ENCODE results near the gene IFNG-AS1. TPM values are rescaled to one million over a fixed set of nuclear protein-coding genes. Genes with fewer than 3 reads are reported as not detected.

IFNG-AS1 gene
- total and polyA plus RNA-seq, 2 experiments from 2014 or later = not detected

DNA sequence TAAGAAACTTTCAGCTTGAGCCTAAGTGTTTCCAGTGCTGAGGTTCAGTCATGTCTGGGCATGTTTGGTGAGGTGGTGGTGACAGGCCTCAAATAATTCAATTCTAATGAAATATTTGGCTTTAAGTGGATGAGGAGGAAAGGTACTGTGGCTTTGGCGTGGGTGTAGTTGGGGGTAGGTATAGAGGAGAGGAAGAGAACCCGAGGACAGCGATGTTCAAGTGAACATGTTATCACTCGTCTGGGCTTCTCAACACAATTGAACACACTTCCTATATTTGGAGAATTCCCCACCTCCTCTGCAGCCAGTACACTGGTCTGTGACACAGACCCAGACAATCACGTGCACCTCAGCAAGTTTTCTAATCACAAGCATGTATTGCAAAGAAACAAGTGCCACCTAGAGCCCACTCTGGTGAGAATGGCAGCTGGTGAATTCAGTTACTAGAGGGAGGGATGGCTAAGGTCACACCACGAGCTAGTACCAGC lies 53.0 kb downstream of the IFNG-AS1 start:
- Histone ChIP-seq H3K9me3 (ENCODE audit: low read depth) (no peaks in the 10 kb centered on the region), H3K9me2 (ENCODE audit: insufficient read depth) (no peaks in the 10 kb centered on the region), H3K27me3 (replicated peaks; ENCODE audit: insufficient read depth) (no peaks in the 10 kb centered on the region), H4K20me1 (ENCODE audit: insufficient read depth) (no peaks in the 10 kb centered on the region), H3K9ac (no peak overlapping the region), H3K4me1 (ENCODE audit: insufficient read depth) (no peaks in the 10 kb centered on the region), H3K4me3 (no peak overlapping the region), H3K27ac (no peak overlapping the region), H2AFZ (peak overlapping the region; percentile 39; the same call in 1 of the 2 replicates), H3K4me2 (ENCODE audit: unreplicated experiment) (no peak overlapping the region), H3K79me2 (ENCODE audit: insufficient read depth) (no peaks in the 10 kb centered on the region), H3K36me3 (ENCODE audit: low read depth) (no peaks in the 10 kb centered on the region), H3F3A (ENCODE audit: insufficient read depth) (no peaks in the 10 kb centered on the region)
- TF ChIP-seq EZH2phosphoT487 (IDR thresholded peaks at IDR 0.05; ENCODE audit: insufficient read depth, low read depth) (no peak), EZH2 (IDR thresholded peaks at IDR 0.05; ENCODE audit: insufficient read depth, poor library complexity, severe bottlenecking) (no peak)
- in situ Hi-C loops (cut with MboI) = no loop called here
- whole genome bisulfite sequencing, 2 experiments (ENCODE audit: low coverage in 1 of 2, low lambda C conversion rate in 2 of 2, missing lambda C conversion rate in 2 of 2) = 60 to 63% methylated on average over 6 of the region's 6 CpGs
- DNase-seq = peak; percentile 3

DNA sequence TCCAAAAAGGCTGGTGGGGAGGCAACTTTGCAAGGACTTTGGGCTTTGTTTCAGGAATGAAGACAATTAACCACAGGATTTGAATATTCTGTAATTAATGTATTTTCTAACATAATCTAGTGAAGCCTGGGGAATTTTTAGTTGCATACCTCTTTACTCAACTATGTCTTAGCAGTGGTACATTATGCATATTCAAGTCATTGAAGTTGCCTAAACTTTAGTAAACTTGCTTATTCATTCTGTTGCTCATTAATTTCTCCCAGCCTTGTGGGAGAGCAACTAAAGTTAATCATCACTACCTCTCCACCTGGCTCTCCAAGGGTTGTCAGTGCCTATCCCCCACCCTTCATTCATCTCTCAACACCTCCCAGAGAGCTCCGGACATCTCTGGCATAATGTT lies 54.2 kb downstream of the IFNG-AS1 start:
- DNase-seq = no peak
- H3K9ac ChIP-seq = no peak overlapping the region
- H3K4me3 ChIP-seq = no peak overlapping the region
- H3K79me2 ChIP-seq (ENCODE audit: insufficient read depth) = no peaks in the 10 kb centered on the region
- no peaks in the 10 kb centered on the region for H3K27me3 ChIP-seq (replicated peaks; ENCODE audit: insufficient read depth)
- TF ChIP-seq EZH2phosphoT487 (IDR thresholded peaks at IDR 0.05; ENCODE audit: insufficient read depth, low read depth) = no peak
- TF ChIP-seq EZH2 (IDR thresholded peaks at IDR 0.05; ENCODE audit: insufficient read depth, poor library complexity, severe bottlenecking) = no peak
- no peaks in the 10 kb centered on the region for H3K36me3 ChIP-seq (ENCODE audit: low read depth)
- H3K4me1 ChIP-seq (ENCODE audit: insufficient read depth) = no peaks in the 10 kb centered on the region
- WGBS, 2 experiments (ENCODE audit: low coverage in 1 of 2, low lambda C conversion rate in 2 of 2, missing lambda C conversion rate in 2 of 2) = 76 to 86% methylated on average over 1 of the region's 1 CpG
- H4K20me1 ChIP-seq (ENCODE audit: insufficient read depth) = no peaks in the 10 kb centered on the region
- in situ Hi-C loops (cut with MboI) = no loop called here
- no peaks in the 10 kb centered on the region for H3K9me2 ChIP-seq (ENCODE audit: insufficient read depth)
- H3K27ac ChIP-seq = no peak overlapping the region
- no peak overlapping the region for H3K4me2 ChIP-seq (ENCODE audit: unreplicated experiment)
- no peak overlapping the region for H2AFZ ChIP-seq
- no peaks in the 10 kb centered on the region for H3F3A ChIP-seq (ENCODE audit: insufficient read depth)
- H3K9me3 ChIP-seq (ENCODE audit: low read depth) = no peaks in the 10 kb centered on the region

DNA sequence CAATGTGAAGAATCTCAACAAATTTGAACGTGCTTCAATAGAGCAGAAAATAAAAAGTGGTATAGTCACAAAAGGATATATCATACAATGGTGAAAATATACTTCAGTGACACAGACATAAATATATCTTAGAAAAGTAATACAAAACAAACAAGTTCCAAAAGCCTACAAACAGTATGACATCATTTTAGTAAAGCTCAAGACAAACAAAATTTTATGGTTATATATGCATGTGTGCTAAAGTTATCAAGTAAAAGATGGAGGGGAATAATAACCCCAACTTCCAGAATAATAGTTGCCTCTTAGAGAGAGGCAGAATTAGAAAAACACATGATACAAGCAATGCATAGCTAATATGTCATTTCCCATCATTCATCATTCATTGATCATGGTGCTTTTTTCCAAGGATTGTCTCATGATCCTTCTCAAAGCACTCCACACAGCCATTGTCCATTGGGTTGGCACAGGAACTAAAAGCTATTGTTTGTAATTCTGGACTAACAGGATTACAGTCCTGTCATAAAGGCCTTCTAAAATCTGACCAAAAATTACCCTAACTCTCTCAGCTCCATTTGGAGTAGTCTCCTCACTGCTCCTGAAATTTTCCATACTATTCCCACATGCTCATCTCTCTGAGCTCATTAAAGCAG lies 59.5 kb downstream of the IFNG-AS1 start:
- no peak overlapping the region for H3K27ac ChIP-seq
- H2AFZ ChIP-seq = no peak overlapping the region
- peaks cover 14% of the 10 kb centered on the region; the same call in 1 of the 2 replicates for H3K27me3 ChIP-seq (replicated peaks; ENCODE audit: insufficient read depth)
- WGBS, 2 experiments (ENCODE audit: low coverage in 1 of 2, low lambda C conversion rate in 2 of 2, missing lambda C conversion rate in 2 of 2) = 19 to 24% methylated on average over 1 of the region's 1 CpG
- no peaks in the 10 kb centered on the region for H3K9me2 ChIP-seq (ENCODE audit: insufficient read depth)
- DNase-seq = no peak
- H3F3A ChIP-seq (ENCODE audit: insufficient read depth) = no peaks in the 10 kb centered on the region
- no peak overlapping the region for H3K4me3 ChIP-seq
- TF ChIP-seq EZH2 (IDR thresholded peaks at IDR 0.05; ENCODE audit: insufficient read depth, poor library complexity, severe bottlenecking) (no peak), EZH2phosphoT487 (IDR thresholded peaks at IDR 0.05; ENCODE audit: insufficient read depth, low read depth) (no peak)
- no peak overlapping the region for H3K9ac ChIP-seq
- no peaks in the 10 kb centered on the region for H3K36me3 ChIP-seq (ENCODE audit: low read depth)
- H3K4me2 ChIP-seq (ENCODE audit: unreplicated experiment) = no peak overlapping the region
- no peaks in the 10 kb centered on the region for H3K79me2 ChIP-seq (ENCODE audit: insufficient read depth)
- no peaks in the 10 kb centered on the region for H3K4me1 ChIP-seq (ENCODE audit: insufficient read depth)
- no peaks in the 10 kb centered on the region for H3K9me3 ChIP-seq (ENCODE audit: low read depth)
- in situ Hi-C loops (cut with MboI) = no loop called here
- no peaks in the 10 kb centered on the region for H4K20me1 ChIP-seq (ENCODE audit: insufficient read depth)

DNA sequence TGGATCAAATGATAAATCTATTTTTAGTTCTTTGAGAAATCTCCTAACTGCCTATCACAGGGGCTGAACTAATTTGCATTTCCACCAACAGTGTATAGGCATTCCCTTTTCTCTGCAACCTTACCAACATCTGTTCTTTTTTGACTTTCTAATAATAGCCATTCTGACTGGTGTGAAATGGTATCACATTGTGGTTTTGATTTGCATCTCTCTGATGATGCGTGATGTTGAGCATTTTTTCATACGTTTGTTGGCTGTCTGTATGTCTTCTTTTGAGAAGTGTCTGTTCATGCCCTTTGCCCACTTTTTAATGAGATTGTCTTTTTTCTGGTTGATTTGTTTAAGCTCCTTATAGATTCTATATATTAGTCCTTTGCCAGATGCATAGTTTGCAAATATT lies 67.1 kb downstream of the IFNG-AS1 start:
- Histone ChIP-seq H3K36me3 (ENCODE audit: low read depth) (no peaks in the 10 kb centered on the region), H3F3A (ENCODE audit: insufficient read depth) (no peaks in the 10 kb centered on the region), H3K27ac (no peak overlapping the region), H3K9ac (no peak overlapping the region), H3K4me3 (no peak overlapping the region), H3K4me2 (ENCODE audit: unreplicated experiment) (no peak overlapping the region), H3K4me1 (ENCODE audit: insufficient read depth) (no peaks in the 10 kb centered on the region), H2AFZ (no peak overlapping the region), H3K79me2 (ENCODE audit: insufficient read depth) (no peaks in the 10 kb centered on the region), H3K27me3 (replicated peaks; ENCODE audit: insufficient read depth) (peaks cover 14% of the 10 kb centered on the region; the same call in 1 of the 2 replicates), H3K9me3 (ENCODE audit: low read depth) (no peaks in the 10 kb centered on the region), H3K9me2 (ENCODE audit: insufficient read depth) (no peaks in the 10 kb centered on the region), H4K20me1 (ENCODE audit: insufficient read depth) (no peaks in the 10 kb centered on the region)
- 0 to 3% methylated on average over 2 of the region's 2 CpGs for WGBS, 2 experiments (ENCODE audit: low coverage in 1 of 2, low lambda C conversion rate in 2 of 2, missing lambda C conversion rate in 2 of 2)
- no peak for DNase-seq
- no peak for TF ChIP-seq EZH2phosphoT487 (IDR thresholded peaks at IDR 0.05; ENCODE audit: insufficient read depth, low read depth)
- in situ Hi-C loops (cut with MboI) = no loop called here

Measured in GM23248 (cell line).